CD4-positive, alpha-beta T cell treated with Interferon alpha-2 for 1 hour (primary cell): Measurements from ENCODE around the gene GAS2L3.

ENCODE experiments used
- DNase-seq, 2 donors: peaks; one replicate each; pipeline ENCODE4 v3.0.0-alpha.2; 2020 to 2022

The GAS2L3 gene

GRCh38 chr12:100668945-100669536 lies 95.6 kb downstream of the GAS2L3 start:
- DNase-seq, result peak; percentile 18 to 32

- DNase-seq, result no peak
Observed at GRCh38 chr12:100669922-100670321, 96.4 kb downstream of the GAS2L3 start.

- DNase-seq, result no peak
Observed at GRCh38 chr12:100671396-100672074, 98.1 kb downstream of the GAS2L3 start.

GRCh38 chr12:100672075-100672592 lies 98.7 kb downstream of the GAS2L3 start:
- DNase-seq, result peak in 1 of 2 donors; percentile 8

- DNase-seq, result no peak
Observed at GRCh38 chr12:100674036-100674888, 100.8 kb downstream of the GAS2L3 start.
